IPS-15b (cell line): Measurements from ENCODE around the gene OCA2.

Experiments used
- H3K27me3 ChIP-seq: one replicate; pipeline ENCODE4 v1.6.1; 2013; ENCODE audit warnings: low read length; ENCODE audit not compliant: control insufficient read depth, insufficient read depth
- H3K36me3 ChIP-seq: one replicate; pipeline ENCODE4 v1.6.1; 2013; ENCODE audit warnings: low read length; ENCODE audit not compliant: control insufficient read depth, insufficient read depth
- H3K4me1 ChIP-seq: one replicate; pipeline ENCODE4 v1.6.1; 2013; ENCODE audit warnings: mild to moderate bottlenecking, low read length; ENCODE audit not compliant: control insufficient read depth, insufficient read depth
- H3K4me3 ChIP-seq: one replicate; pipeline ENCODE4 v1.5.1; 2013; ENCODE audit warnings: low read depth, low read length
- H3K9ac ChIP-seq: one replicate; pipeline ENCODE4 v1.6.1; 2013; ENCODE audit warnings: low read depth, mild to moderate bottlenecking, low read length
- H3K9me3 ChIP-seq: one replicate; pipeline ENCODE4 v1.6.1; 2013; ENCODE audit warnings: mild to moderate bottlenecking, low read length; ENCODE audit not compliant: control insufficient read depth, insufficient read depth

The OCA2 gene

GRCh38 chr15:27821273-27821672, 277.8 kb downstream of the OCA2 start:
- no peaks in the 10 kb centered on the region for H3K4me1 ChIP-seq
- H3K9me3 ChIP-seq: no peaks in the 10 kb centered on the region
- no peaks in the 10 kb centered on the region for H3K36me3 ChIP-seq
- H3K4me3 ChIP-seq: no peak overlapping the region
- H3K27me3 ChIP-seq: no peaks in the 10 kb centered on the region
- H3K9ac ChIP-seq: no peak overlapping the region

- Histone ChIP-seq H3K4me3 (no peak overlapping the region), H3K4me1 (no peaks in the 10 kb centered on the region), H3K9me3 (no peaks in the 10 kb centered on the region), H3K9ac (no peak overlapping the region), H3K27me3 (no peaks in the 10 kb centered on the region), H3K36me3 (no peaks in the 10 kb centered on the region)
Observed at GRCh38 chr15:27820722-27821121, 278.4 kb downstream of the OCA2 start.

- H3K4me3 ChIP-seq: no peak overlapping the region
- no peaks in the 10 kb centered on the region for H3K36me3 ChIP-seq
- no peaks in the 10 kb centered on the region for H3K27me3 ChIP-seq
- no peaks in the 10 kb centered on the region for H3K9me3 ChIP-seq
- no peak overlapping the region for H3K9ac ChIP-seq
- H3K4me1 ChIP-seq: no peaks in the 10 kb centered on the region
Observed at GRCh38 chr15:27820232-27820631, 278.9 kb downstream of the OCA2 start.

- Histone ChIP-seq H3K27me3 (no peaks in the 10 kb centered on the region), H3K4me3 (no peak overlapping the region), H3K36me3 (no peaks in the 10 kb centered on the region), H3K9ac (no peak overlapping the region), H3K9me3 (no peaks in the 10 kb centered on the region), H3K4me1 (no peaks in the 10 kb centered on the region)
Observed at GRCh38 chr15:27817258-27817657, 281.9 kb downstream of the OCA2 start.

GRCh38 chr15:27816790-27817189, 282.3 kb downstream of the OCA2 start:
- H3K27me3 ChIP-seq: no peaks in the 10 kb centered on the region
- no peaks in the 10 kb centered on the region for H3K4me1 ChIP-seq
- no peak overlapping the region for H3K4me3 ChIP-seq
- no peaks in the 10 kb centered on the region for H3K36me3 ChIP-seq
- no peak overlapping the region for H3K9ac ChIP-seq
- no peaks in the 10 kb centered on the region for H3K9me3 ChIP-seq

GRCh38 chr15:27815035-27815434, 284.1 kb downstream of the OCA2 start:
- no peak overlapping the region for H3K4me3 ChIP-seq
- no peaks in the 10 kb centered on the region for H3K4me1 ChIP-seq
- no peaks in the 10 kb centered on the region for H3K9me3 ChIP-seq
- H3K36me3 ChIP-seq: no peaks in the 10 kb centered on the region
- no peak overlapping the region for H3K9ac ChIP-seq
- no peaks in the 10 kb centered on the region for H3K27me3 ChIP-seq

GRCh38 chr15:27813139-27813538, 286.0 kb downstream of the OCA2 start:
- Histone ChIP-seq H3K9me3 (no peaks in the 10 kb centered on the region), H3K4me1 (no peaks in the 10 kb centered on the region), H3K27me3 (no peaks in the 10 kb centered on the region), H3K4me3 (no peak overlapping the region), H3K9ac (no peak overlapping the region), H3K36me3 (no peaks in the 10 kb centered on the region)

- H3K9me3 ChIP-seq: no peaks in the 10 kb centered on the region
- peaks cover 2% of the 10 kb centered on the region for H3K4me1 ChIP-seq
- H3K27me3 ChIP-seq: no peaks in the 10 kb centered on the region
- H3K4me3 ChIP-seq: no peak overlapping the region
- H3K9ac ChIP-seq: no peak overlapping the region
- H3K36me3 ChIP-seq: no peaks in the 10 kb centered on the region
Observed at GRCh38 chr15:27808182-27808581, 290.9 kb downstream of the OCA2 start.

- H3K36me3 ChIP-seq: no peaks in the 10 kb centered on the region
- H3K9me3 ChIP-seq: no peaks in the 10 kb centered on the region
- H3K27me3 ChIP-seq: no peaks in the 10 kb centered on the region
- H3K4me3 ChIP-seq: no peak overlapping the region
- peaks cover 2% of the 10 kb centered on the region for H3K4me1 ChIP-seq
- no peak overlapping the region for H3K9ac ChIP-seq
Observed at GRCh38 chr15:27807335-27807734, 291.8 kb downstream of the OCA2 start.

GRCh38 chr15:27806396-27806795, 292.7 kb downstream of the OCA2 start:
- H3K27me3 ChIP-seq: no peaks in the 10 kb centered on the region

GRCh38 chr15:27805261-27806220, 293.6 kb downstream of the OCA2 start:
- H3K4me3 ChIP-seq: no peak overlapping the region
- no peaks in the 10 kb centered on the region for H3K9me3 ChIP-seq
- H3K9ac ChIP-seq: no peak overlapping the region
- no peaks in the 10 kb centered on the region for H3K27me3 ChIP-seq
- H3K4me1 ChIP-seq: peaks cover 2% of the 10 kb centered on the region
- no peaks in the 10 kb centered on the region for H3K36me3 ChIP-seq

More at GRCh38 chr15:27806396-27806795, 292.7 kb downstream of the OCA2 start:
- Histone ChIP-seq H3K36me3 (no peaks in the 10 kb centered on the region), H3K4me3 (no peak overlapping the region), H3K9me3 (no peaks in the 10 kb centered on the region), H3K4me1 (peaks cover 2% of the 10 kb centered on the region), H3K9ac (no peak overlapping the region)

GRCh38 chr15:27804569-27805260, 294.4 kb downstream of the OCA2 start:
- Histone ChIP-seq H3K9me3 (no peaks in the 10 kb centered on the region), H3K36me3 (no peaks in the 10 kb centered on the region), H3K27me3 (no peaks in the 10 kb centered on the region), H3K4me3 (no peak overlapping the region), H3K9ac (no peak overlapping the region), H3K4me1 (peaks cover 2% of the 10 kb centered on the region)
